ENCODE measurements around the gene CLDN6. TPM values are rescaled to one million over a fixed set of nuclear protein-coding genes. Genes with fewer than 3 reads are reported as not detected.

Gene CLDN6
- total RNA-seq, 4 donors from 2014 or later = not detected

DNA sequence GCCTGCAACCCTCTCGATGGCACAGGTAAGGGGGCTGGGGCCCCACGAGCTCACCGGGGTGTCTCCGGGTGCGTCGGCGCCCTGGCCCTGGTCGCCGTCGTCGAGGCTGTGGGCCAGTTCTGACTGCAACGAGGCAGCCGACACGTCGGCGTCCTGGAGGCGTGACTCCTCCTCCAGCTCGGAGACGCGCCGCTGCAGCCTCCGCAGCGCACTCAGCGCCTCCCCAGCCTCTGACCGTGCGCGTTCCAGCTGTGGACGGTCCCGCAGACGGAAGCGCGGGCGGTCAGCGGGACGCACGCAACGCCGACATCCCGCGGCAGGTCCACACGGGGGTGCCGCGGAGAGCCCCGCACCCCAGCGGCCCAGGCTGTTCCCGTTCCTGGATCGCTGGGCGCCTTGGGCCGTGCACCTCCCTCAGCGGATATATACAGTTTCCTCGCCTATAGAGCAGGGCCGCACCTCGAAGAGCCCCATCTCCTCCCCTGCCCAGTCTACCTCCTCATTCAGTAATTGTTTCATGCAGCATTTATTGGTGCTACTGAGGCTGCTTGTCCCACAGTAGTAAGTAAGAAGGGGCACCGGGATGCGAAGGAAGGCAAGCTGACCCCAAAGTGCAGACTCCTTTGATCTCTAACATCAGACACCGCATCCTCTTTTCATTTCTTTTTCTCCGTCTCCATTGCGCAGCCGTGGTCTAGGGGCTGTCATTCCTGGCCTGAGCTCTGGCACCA lies 11.7 kb upstream of the CLDN6 start:
- no peak overlapping the region for H3K27ac ChIP-seq
- no peaks in the 10 kb centered on the region for H3K27me3 ChIP-seq
- H3K4me3 ChIP-seq (replicated peaks in 1 of 3) = no peak overlapping the region
- H3K4me1 ChIP-seq = peaks cover 4 to 26% of the 10 kb centered on the region in 2 donors
- intact Hi-C loops (cut with DNase I) = no loop called here
- 21 to 35% methylated on average over 21 to 38 of the region's 59 CpGs for WGBS, 2 donors
- no peaks in the 10 kb centered on the region for H3K9me3 ChIP-seq
- DNase-seq = no peak
- TF ChIP-seq POLR2A (IDR thresholded peaks at IDR 0.05) = no peak
- TF ChIP-seq, protein P1, sequence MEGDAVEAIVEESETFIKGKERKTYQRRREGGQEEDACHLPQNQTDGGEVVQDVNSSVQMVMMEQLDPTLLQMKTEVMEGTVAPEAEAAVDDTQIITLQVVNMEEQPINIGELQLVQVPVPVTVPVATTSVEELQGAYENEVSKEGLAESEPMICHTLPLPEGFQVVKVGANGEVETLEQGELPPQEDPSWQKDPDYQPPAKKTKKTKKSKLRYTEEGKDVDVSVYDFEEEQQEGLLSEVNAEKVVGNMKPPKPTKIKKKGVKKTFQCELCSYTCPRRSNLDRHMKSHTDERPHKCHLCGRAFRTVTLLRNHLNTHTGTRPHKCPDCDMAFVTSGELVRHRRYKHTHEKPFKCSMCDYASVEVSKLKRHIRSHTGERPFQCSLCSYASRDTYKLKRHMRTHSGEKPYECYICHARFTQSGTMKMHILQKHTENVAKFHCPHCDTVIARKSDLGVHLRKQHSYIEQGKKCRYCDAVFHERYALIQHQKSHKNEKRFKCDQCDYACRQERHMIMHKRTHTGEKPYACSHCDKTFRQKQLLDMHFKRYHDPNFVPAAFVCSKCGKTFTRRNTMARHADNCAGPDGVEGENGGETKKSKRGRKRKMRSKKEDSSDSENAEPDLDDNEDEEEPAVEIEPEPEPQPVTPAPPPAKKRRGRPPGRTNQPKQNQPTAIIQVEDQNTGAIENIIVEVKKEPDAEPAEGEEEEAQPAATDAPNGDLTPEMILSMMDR (IDR thresholded peaks at IDR 0.05) = no peak
- peaks cover 4 to 13% of the 10 kb centered on the region in 2 donors for H3K36me3 ChIP-seq

DNA sequence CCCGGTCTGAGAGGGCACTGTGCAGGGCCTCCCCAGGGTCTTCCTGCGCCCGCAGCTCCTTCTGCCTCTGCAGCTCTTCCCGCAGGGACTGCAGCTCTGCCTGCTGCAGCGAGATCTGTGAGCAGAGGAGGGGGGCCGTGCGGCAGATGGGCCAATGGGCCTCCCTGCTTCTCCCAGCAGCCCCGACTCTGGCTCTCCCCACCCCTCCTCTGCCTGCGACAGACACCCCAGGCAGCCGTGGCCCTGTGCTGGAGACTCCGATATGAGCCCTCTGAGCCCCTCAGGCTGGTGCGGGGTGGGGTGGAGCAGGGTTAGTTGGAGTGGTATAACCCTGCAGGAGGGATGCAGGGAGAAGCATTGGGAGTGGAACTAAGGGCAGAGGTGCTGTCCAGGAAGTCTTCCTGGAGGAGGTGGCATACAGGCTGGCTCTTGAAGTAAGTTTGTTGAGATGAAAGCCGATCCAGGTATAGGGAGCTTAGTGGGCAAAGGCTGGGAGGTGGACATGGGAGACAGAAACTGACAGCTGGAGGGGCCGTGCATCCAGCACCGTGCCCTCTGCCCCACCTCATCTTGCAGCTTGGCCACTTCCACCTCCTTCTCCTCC lies 10.8 kb upstream of the CLDN6 start:
- DNase-seq = no peak
- H3K27ac ChIP-seq = no peak overlapping the region
- H3K4me3 ChIP-seq (replicated peaks in 1 of 3) = no peak overlapping the region
- H3K9me3 ChIP-seq = no peaks in the 10 kb centered on the region
- TF ChIP-seq, protein P1 (IDR thresholded peaks at IDR 0.05) = no peak
- TF ChIP-seq POLR2A (IDR thresholded peaks at IDR 0.05) = no peak
- peaks cover 4 to 13% of the 10 kb centered on the region in 2 donors for H3K36me3 ChIP-seq
- H3K27me3 ChIP-seq = no peaks in the 10 kb centered on the region
- intact Hi-C loops (cut with DNase I) = no loop called here
- H3K4me1 ChIP-seq = peaks cover 6 to 30% of the 10 kb centered on the region in 2 donors
- 34 to 44% methylated on average over 8 to 12 of the region's 15 CpGs for WGBS, 2 donors

DNA sequence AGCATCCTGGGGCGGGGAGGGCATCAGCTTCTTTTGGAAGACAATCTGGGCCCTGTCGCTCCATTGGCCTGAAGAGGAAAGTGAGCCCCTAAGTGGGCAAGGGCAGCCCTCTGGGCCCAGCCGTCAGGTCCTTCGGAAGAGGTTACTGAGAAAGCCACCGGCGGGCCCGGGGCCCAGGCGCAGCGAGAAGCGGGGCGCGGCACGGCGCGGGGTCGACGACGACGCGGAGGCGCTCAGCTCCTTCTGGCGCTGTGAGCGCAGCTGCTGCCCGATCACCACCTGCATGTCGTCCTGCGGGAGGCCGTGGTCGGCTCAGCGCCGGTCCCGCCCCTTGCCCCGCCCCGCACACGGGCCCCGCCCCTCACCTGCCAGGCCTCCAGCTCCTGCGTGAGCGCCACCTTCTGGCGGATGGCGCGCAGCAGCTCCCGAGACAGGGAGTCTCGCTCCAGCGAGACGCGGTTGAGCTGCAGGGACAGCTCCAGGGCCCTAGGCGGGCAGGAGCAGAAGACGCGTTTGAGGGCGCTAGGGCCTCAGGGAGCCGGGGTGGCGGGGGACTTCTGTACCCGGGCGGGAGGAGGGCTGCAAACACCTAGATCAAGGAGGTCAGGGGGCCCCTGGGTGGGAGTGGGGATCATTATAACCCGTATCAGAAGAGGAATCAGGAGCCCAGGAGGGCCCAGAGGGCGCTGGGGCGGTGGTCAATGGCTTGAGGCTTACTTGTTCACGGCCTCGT lies 10.2 kb upstream of the CLDN6 start:
- intact Hi-C loops (cut with DNase I) = no loop called here
- H3K4me1 ChIP-seq = peaks cover 12 to 35% of the 10 kb centered on the region in 2 donors
- DNase-seq = peak; percentile 87 to 92
- TF ChIP-seq, protein P1 (IDR thresholded peaks at IDR 0.05) = peak; percentile 47 to 95 (median 72)
- TF ChIP-seq POLR2A (IDR thresholded peaks at IDR 0.05) = peak in 1 of 2 donors; percentile 43
- no peaks in the 10 kb centered on the region for H3K27me3 ChIP-seq
- H3K9me3 ChIP-seq = no peaks in the 10 kb centered on the region
- no peak overlapping the region for H3K27ac ChIP-seq
- 26 to 37% methylated on average over 7 to 21 of the region's 58 CpGs for WGBS, 2 donors
- H3K4me3 ChIP-seq (replicated peaks in 1 of 3) = no peak overlapping the region
- H3K36me3 ChIP-seq = peaks cover 4 to 13% of the 10 kb centered on the region in 2 donors

DNA sequence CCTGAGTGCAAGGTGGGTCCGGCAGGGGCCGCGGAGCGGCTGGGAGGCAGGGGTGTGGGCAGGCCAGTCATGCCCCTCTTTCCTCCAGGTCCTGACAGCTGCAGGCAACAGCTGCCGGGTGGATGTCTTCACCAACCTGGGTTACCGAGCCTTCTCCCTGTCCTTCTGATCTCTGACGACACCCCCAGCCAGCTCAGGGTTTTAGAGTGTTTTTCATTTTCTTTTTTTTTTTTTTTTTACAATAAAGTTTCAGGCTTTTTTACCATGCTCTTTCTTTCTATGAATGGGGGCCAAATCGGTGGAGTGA lies 9.5 kb upstream of the CLDN6 start:
- Histone ChIP-seq H3K9me3 (no peaks in the 10 kb centered on the region), H3K4me1 (peaks cover 19 to 42% of the 10 kb centered on the region in 2 donors), H3K36me3 (peaks cover 4 to 13% of the 10 kb centered on the region in 2 donors), H3K27ac (no peak overlapping the region), H3K27me3 (no peaks in the 10 kb centered on the region), H3K4me3 (replicated peaks in 1 of 3) (no peak overlapping the region)
- no peak for TF ChIP-seq POLR2A (IDR thresholded peaks at IDR 0.05)
- TF ChIP-seq, protein P1 (IDR thresholded peaks at IDR 0.05) = no peak
- DNase-seq = no peak
- intact Hi-C loops (cut with DNase I) = no loop called here
- 90 to 96% methylated on average over 7 to 8 of the region's 8 CpGs for WGBS, 2 donors

Data from thyroid gland (tissue), 4 donors.